ENCODE results near the gene GNPNAT1.

- TF ChIP-seq, protein P1, sequence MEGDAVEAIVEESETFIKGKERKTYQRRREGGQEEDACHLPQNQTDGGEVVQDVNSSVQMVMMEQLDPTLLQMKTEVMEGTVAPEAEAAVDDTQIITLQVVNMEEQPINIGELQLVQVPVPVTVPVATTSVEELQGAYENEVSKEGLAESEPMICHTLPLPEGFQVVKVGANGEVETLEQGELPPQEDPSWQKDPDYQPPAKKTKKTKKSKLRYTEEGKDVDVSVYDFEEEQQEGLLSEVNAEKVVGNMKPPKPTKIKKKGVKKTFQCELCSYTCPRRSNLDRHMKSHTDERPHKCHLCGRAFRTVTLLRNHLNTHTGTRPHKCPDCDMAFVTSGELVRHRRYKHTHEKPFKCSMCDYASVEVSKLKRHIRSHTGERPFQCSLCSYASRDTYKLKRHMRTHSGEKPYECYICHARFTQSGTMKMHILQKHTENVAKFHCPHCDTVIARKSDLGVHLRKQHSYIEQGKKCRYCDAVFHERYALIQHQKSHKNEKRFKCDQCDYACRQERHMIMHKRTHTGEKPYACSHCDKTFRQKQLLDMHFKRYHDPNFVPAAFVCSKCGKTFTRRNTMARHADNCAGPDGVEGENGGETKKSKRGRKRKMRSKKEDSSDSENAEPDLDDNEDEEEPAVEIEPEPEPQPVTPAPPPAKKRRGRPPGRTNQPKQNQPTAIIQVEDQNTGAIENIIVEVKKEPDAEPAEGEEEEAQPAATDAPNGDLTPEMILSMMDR (IDR thresholded peaks at IDR 0.05): no peak
- TF ChIP-seq POLR2A (IDR thresholded peaks at IDR 0.05): no peak
These were observed 1.7 kb upstream of the GNPNAT1 start for GRCh38 chr14:52793061-52793460.
